Fibroblast of villous mesenchyme (primary cell): ENCODE measurements around the gene OR7C1. TPM values are rescaled to one million over a fixed set of nuclear protein-coding genes. Genes with fewer than 3 reads are reported as not detected.
"Not testable (repeated sequence)": the region's sequence is repeated elsewhere in the genome, so short reads cannot be mapped to it uniquely, and the experiment has no call there.

ENCODE experiments used
- DNase-seq: peaks from one replicate; pipeline ENCODE4 v3.0.0-alpha.2; 2010; ENCODE audit warnings: low read depth
- H3K4me3 ChIP-seq: 2 replicates; pipeline ENCODE4 v1.5.1; 2011; ENCODE audit warnings: low read depth, mild to moderate bottlenecking, low read length
- CTCF ChIP-seq: IDR thresholded peaks from 2 replicates; pipeline ENCODE4 v1.5.1; 2012; ENCODE audit warnings: low read depth, mild to moderate bottlenecking, low read length; ENCODE audit not compliant: insufficient read depth
- total RNA-seq: library from RNA; depleted of rRNA; stranded (reverse); fragments of >200 nt; gene quantifications from 2 replicates; pipeline ENCODE4 v1.2.3, GENCODE V29; 2012

OR7C1 gene
- total RNA-seq, 1 donor = not detected

- no peak overlapping the region for H3K4me3 ChIP-seq
- DNase-seq = no peak
- no peak for TF ChIP-seq CTCF
Observed at GRCh38 chr19:14770136-14770535, 64.8 kb downstream of the OR7C1 start.

- no peak overlapping the region for H3K4me3 ChIP-seq
- no peak for TF ChIP-seq CTCF
- no peak for DNase-seq
Observed at GRCh38 chr19:14769201-14769600, 65.8 kb downstream of the OR7C1 start.

- no peak for DNase-seq
- H3K4me3 ChIP-seq = no peak overlapping the region
- TF ChIP-seq CTCF = no peak
Observed at GRCh38 chr19:14768001-14768400, 67.0 kb downstream of the OR7C1 start.

GRCh38 chr19:14767466-14767971, 67.5 kb downstream of the OR7C1 start:
- H3K4me3 ChIP-seq = no peak overlapping the region
- no peak for DNase-seq
- TF ChIP-seq CTCF = no peak

GRCh38 chr19:14765841-14766240, 69.1 kb downstream of the OR7C1 start:
- H3K4me3 ChIP-seq, DNase-seq: not testable (repeated sequence)

- not testable (repeated sequence) for DNase-seq, H3K4me3 ChIP-seq
Observed at GRCh38 chr19:14765403-14765802, 69.6 kb downstream of the OR7C1 start.

GRCh38 chr19:14764401-14764800, 70.6 kb downstream of the OR7C1 start:
- H3K4me3 ChIP-seq = no peak overlapping the region
- DNase-seq = no peak
- TF ChIP-seq CTCF = no peak

GRCh38 chr19:14763497-14764145, 71.4 kb downstream of the OR7C1 start:
- DNase-seq = no peak
- TF ChIP-seq CTCF = no peak
- no peak overlapping the region for H3K4me3 ChIP-seq
